KMS-11 (cell line): ENCODE data around the gene CEMIP.

Source experiments
- H2AFZ ChIP-seq: fragments of 200-600 bp; sonication (generic); 2 replicates; pipeline ENCODE4 v1.6.1; 2016; ENCODE audit warnings: antibody characterized with exemption, mixed run types, low read depth
- H3K27ac ChIP-seq: fragments of 200-600 bp; sonication (generic); 2 replicates; pipeline ENCODE4 v1.6.1; 2016; ENCODE audit warnings: mild to moderate bottlenecking, mixed run types
- H3K27me3 ChIP-seq: fragments of 200-600 bp; sonication (generic); 2 replicates; pipeline ENCODE4 v1.6.1; 2017; ENCODE audit warnings: mild to moderate bottlenecking, low read depth, mixed run types, moderate library complexity; ENCODE audit not compliant: insufficient read depth
- H3K36me3 ChIP-seq: fragments of 200-600 bp; sonication (generic); 2 replicates; pipeline ENCODE4 v1.6.1; 2017; ENCODE audit warnings: mild to moderate bottlenecking, mixed run types; ENCODE audit not compliant: insufficient read depth
- H3K4me1 ChIP-seq: fragments of 200-600 bp; sonication (generic); 2 replicates; pipeline ENCODE4 v1.6.1; 2016; ENCODE audit warnings: mild to moderate bottlenecking, low read depth, mixed run types; ENCODE audit not compliant: poor library complexity, severe bottlenecking
- H3K4me2 ChIP-seq: fragments of 200-600 bp; sonication (generic); 2 replicates; pipeline ENCODE4 v1.7.0; 2016; ENCODE audit warnings: mild to moderate bottlenecking, mixed run types
- H3K4me3 ChIP-seq: fragments of 200-600 bp; sonication (generic); IDR thresholded peaks from 2 replicates; pipeline ENCODE4 v1.6.1; 2017; ENCODE audit warnings: low read depth, low read length, mixed read lengths; ENCODE audit not compliant: insufficient read depth
- H3K79me2 ChIP-seq: fragments of 200-600 bp; sonication (generic); 2 replicates; pipeline ENCODE4 v1.6.1; 2016; ENCODE audit warnings: low read depth, mixed run types; ENCODE audit not compliant: insufficient read depth
- H3K9ac ChIP-seq: fragments of 200-600 bp; sonication (generic); 2 replicates; pipeline ENCODE4 v1.6.1; 2016; ENCODE audit warnings: mild to moderate bottlenecking, mixed run types
- H4K20me1 ChIP-seq: fragments of 200-600 bp; sonication (generic); 2 replicates; pipeline ENCODE4 v1.6.1; 2016; ENCODE audit warnings: mild to moderate bottlenecking, mixed run types; ENCODE audit not compliant: insufficient read depth
- CTCF ChIP-seq: fragments of 200-600 bp; sonication (generic); conservative IDR thresholded peaks from 2 replicates; pipeline ENCODE4 v1.6.1; 2017; ENCODE audit warnings: low read depth, mild to moderate bottlenecking, antibody characterized with exemption, low read length, moderate library complexity, mixed read lengths

The CEMIP gene

GRCh38 chr15:80871858-80872257 is 92.7 kb downstream of the CEMIP start:
- Histone ChIP-seq H3K79me2 (no peaks in the 10 kb centered on the region), H3K4me1 (no peaks in the 10 kb centered on the region), H2AFZ (no peak overlapping the region), H3K36me3 (no peaks in the 10 kb centered on the region), H3K27ac (no peak overlapping the region), H3K4me3 (no peak overlapping the region), H3K9ac (no peak overlapping the region), H3K27me3 (no peaks in the 10 kb centered on the region), H4K20me1 (no peaks in the 10 kb centered on the region), H3K4me2 (no peak overlapping the region)
- TF ChIP-seq CTCF: no peak

GRCh38 chr15:80873366-80873952 is 94.3 kb downstream of the CEMIP start:
- no peak for TF ChIP-seq CTCF
- H3K36me3 ChIP-seq: no peaks in the 10 kb centered on the region
- no peaks in the 10 kb centered on the region for H3K4me1 ChIP-seq
- no peak overlapping the region for H3K27ac ChIP-seq
- no peak overlapping the region for H2AFZ ChIP-seq
- H3K4me3 ChIP-seq: no peak overlapping the region
- no peaks in the 10 kb centered on the region for H3K79me2 ChIP-seq
- H3K9ac ChIP-seq: no peak overlapping the region
- no peaks in the 10 kb centered on the region for H3K27me3 ChIP-seq
- no peak overlapping the region for H3K4me2 ChIP-seq
- no peaks in the 10 kb centered on the region for H4K20me1 ChIP-seq

- Histone ChIP-seq H4K20me1 (no peaks in the 10 kb centered on the region), H3K79me2 (no peaks in the 10 kb centered on the region), H3K4me3 (no peak overlapping the region), H3K9ac (no peak overlapping the region), H3K4me2 (no peak overlapping the region), H3K36me3 (no peaks in the 10 kb centered on the region), H2AFZ (no peak overlapping the region), H3K27me3 (no peaks in the 10 kb centered on the region), H3K27ac (no peak overlapping the region), H3K4me1 (no peaks in the 10 kb centered on the region)
- no peak for TF ChIP-seq CTCF
These were observed 96.6 kb downstream of the CEMIP start for GRCh38 chr15:80875568-80876347.

- H3K36me3 ChIP-seq: no peaks in the 10 kb centered on the region
- no peak overlapping the region for H3K4me2 ChIP-seq
- no peak overlapping the region for H3K9ac ChIP-seq
- no peaks in the 10 kb centered on the region for H3K4me1 ChIP-seq
- no peak overlapping the region for H2AFZ ChIP-seq
- H3K79me2 ChIP-seq: no peaks in the 10 kb centered on the region
- H3K4me3 ChIP-seq: no peak overlapping the region
- TF ChIP-seq CTCF: no peak
- no peaks in the 10 kb centered on the region for H3K27me3 ChIP-seq
- H4K20me1 ChIP-seq: no peaks in the 10 kb centered on the region
- H3K27ac ChIP-seq: no peak overlapping the region
These were observed 97.1 kb downstream of the CEMIP start for GRCh38 chr15:80876348-80876674.
